ENCODE measurements around the gene NR2F1-AS1.

NR2F1-AS1 gene

GRCh38 chr5:93589152-93589828 lies 8.3 kb upstream of the NR2F1-AS1 start:
- no peak for FAIRE-seq

GRCh38 chr5:93588352-93589151 lies 7.5 kb upstream of the NR2F1-AS1 start:
- no peak for FAIRE-seq

GRCh38 chr5:93587597-93588351 lies 6.8 kb upstream of the NR2F1-AS1 start:
- no peak for FAIRE-seq

GRCh38 chr5:93586736-93587596 lies 5.9 kb upstream of the NR2F1-AS1 start:
- no peak for FAIRE-seq

- FAIRE-seq: no peak
Observed at GRCh38 chr5:93585767-93586385, 4.9 kb upstream of the NR2F1-AS1 start.

GRCh38 chr5:93585041-93585766 lies 4.2 kb upstream of the NR2F1-AS1 start:
- no peak for FAIRE-seq

GRCh38 chr5:93584596-93585040 lies 3.6 kb upstream of the NR2F1-AS1 start:
- FAIRE-seq: no peak

GRCh38 chr5:93583768-93584595 lies 3.0 kb upstream of the NR2F1-AS1 start:
- FAIRE-seq: no peak

- FAIRE-seq: no peak
Observed at GRCh38 chr5:93583439-93583767, 2.4 kb upstream of the NR2F1-AS1 start.

- FAIRE-seq: no peak
Observed at GRCh38 chr5:93582677-93583438, 1.8 kb upstream of the NR2F1-AS1 start, which contains the start of gene NR2F1. TSS of gene NR2F1 (plus strand) at chr5:93583222. CDS start at chr5:93585024, 1,802 bp downstream.

GRCh38 chr5:93582167-93582462 lies 1.1 kb upstream of the NR2F1-AS1 start:
- FAIRE-seq: no peak

GRCh38 chr5:93580063-93580926 lies 724 bp downstream of the NR2F1-AS1 start:
- FAIRE-seq: no peak

GRCh38 chr5:93579692-93580062 lies 1.3 kb downstream of the NR2F1-AS1 start:
- FAIRE-seq: no peak

GRCh38 chr5:93578813-93579691 lies 2.0 kb downstream of the NR2F1-AS1 start:
- FAIRE-seq: no peak

- no peak for FAIRE-seq
Observed at GRCh38 chr5:93577854-93578812, 2.9 kb downstream of the NR2F1-AS1 start.
